ENCODE data around the gene RICTOR. TPM values are rescaled to one million over a fixed set of nuclear protein-coding genes. Genes with fewer than 3 reads are reported as not detected.

RICTOR gene
- total and polyA plus RNA-seq, 2 of the 4 experiments (the other 2 are of a cell fraction), result 4.1 to 35.7 TPM

GRCh38 chr5:38929838-38930237 lies 144.4 kb downstream of the RICTOR start:
- Histone ChIP-seq H2AFZ (replicated peaks; ENCODE audit: low read length, poor library complexity) (no peak overlapping the region), H3K4ac (ENCODE audit: low read depth, low read length) (no peak overlapping the region), H4K5ac (ENCODE audit: low read depth, low read length) (no peak overlapping the region), H4K91ac (ENCODE audit: insufficient read depth, low read depth, low read length) (no peak overlapping the region), H4K8ac (ENCODE audit: low read depth in 2 of 2, low read length in 2 of 2) (no peak overlapping the region), H3K23ac (ENCODE audit: low read depth, low read length) (no peak overlapping the region), H2BK15ac (ENCODE audit: low read depth, low read length) (no peak overlapping the region), H3K4me1 (ENCODE audit: control insufficient read depth, insufficient read depth, low read length) (peaks cover 9% of the 10 kb centered on the region), H3K27me3 (ENCODE audit: control insufficient read depth, insufficient read depth, low read length) (no peaks in the 10 kb centered on the region), H3K36me3 (ENCODE audit: control insufficient read depth, insufficient read depth, low read length) (peaks cover 56% of the 10 kb centered on the region), H3K56ac (ENCODE audit: extremely low read depth, insufficient read depth, low read length) (no peak overlapping the region), H3K27ac (ENCODE audit: insufficient read depth, low read length) (no peak overlapping the region), H2AK9ac (replicated peaks; ENCODE audit: low read depth, low read length, poor library complexity) (no peak overlapping the region), H2BK20ac (ENCODE audit: low read depth, low read length) (no peak overlapping the region), H2AK5ac (ENCODE audit: low read depth, low read length) (no peak overlapping the region), H3K4me3 (ENCODE audit: insufficient read depth, low read depth, low read length) (no peak overlapping the region), H3K18ac (ENCODE audit: low read depth, low read length) (no peak overlapping the region), H2BK120ac (ENCODE audit: low read depth, low read length) (no peak overlapping the region), H3K9ac (ENCODE audit: low read depth, low read length) (no peak overlapping the region), H3K79me1 (ENCODE audit: low read depth in 1 of 2, low read length in 2 of 2) (peaks cover 16 to 29% of the 10 kb centered on the region in 2 experiments), H3K4me2 (ENCODE audit: low read depth, low read length) (no peak overlapping the region), H3K9me1 (ENCODE audit: insufficient read depth, low read length) (peaks cover 17% of the 10 kb centered on the region), H4K20me1 (ENCODE audit: insufficient read depth, low read length) (peaks cover 15% of the 10 kb centered on the region), H3K14ac (replicated peaks; ENCODE audit: low read depth, low read length) (no peak overlapping the region), H2BK5ac (ENCODE audit: low read depth, low read length, poor library complexity, severe bottlenecking) (no peak overlapping the region), H3K9me3 (ENCODE audit: control insufficient read depth, insufficient read depth, low read length) (no peaks in the 10 kb centered on the region)
- intact Hi-C loops (cut with micrococcal nuclease), result loop anchor here (10.0 kb wide), 1 partner anchor 375 kb away; the partner anchor contains the start of gene LIFR
- in situ Hi-C loops (cut with MboI; ENCODE audit: low sequenced_read_pairs), result no loop called here
- TF ChIP-seq CHD1 (IDR thresholded peaks at IDR 0.05; ENCODE audit: low read depth, low read length) (no peak), BHLHE40 (IDR thresholded peaks at IDR 0.05; ENCODE audit: low read depth, low read length) (no peak), RAD21 (IDR thresholded peaks at IDR 0.05; ENCODE audit: low read length) (no peak), MAFK (IDR thresholded peaks at IDR 0.05; ENCODE audit: low read depth, low read length) (no peak), SMC3 (IDR thresholded peaks at IDR 0.05; ENCODE audit: low read depth, low read length) (no peak), MXI1 (IDR thresholded peaks at IDR 0.05; ENCODE audit: borderline replicate concordance, low read depth, low read length) (no peak), RCOR1 (IDR thresholded peaks at IDR 0.05; ENCODE audit: insufficient replicate concordance, low read length) (no peak), RFX5 (IDR thresholded peaks at IDR 0.05; ENCODE audit: low read depth, low read length) (no peak), USF2 (IDR thresholded peaks at IDR 0.05; ENCODE audit: low read depth, low read length) (no peak), FOS (IDR thresholded peaks at IDR 0.05; ENCODE audit: low read depth, low read length) (no peak), POLR2A (IDR thresholded peaks at IDR 0.05; ENCODE audit: low read depth, low read length) (no peak), CTCF (conservative IDR thresholded peaks at IDR 0.05; ENCODE audit: low read depth, low read length) (no peak), ELK1 (IDR thresholded peaks at IDR 0.05; ENCODE audit: borderline replicate concordance, low read depth, low read length) (no peak)
- DNase-seq (no peak), ATAC-seq (ENCODE audit: low read depth) (no peak)
- ChIA-PET POLR2A (ENCODE audit: unreplicated experiment) (no interaction called here), CTCF (no interaction called here)
- dilution Hi-C loops (cut with HindIII; ENCODE audit: low sequenced_read_pairs, unreplicated experiment), result no loop called here
- WGBS, 2 experiments (ENCODE audit: extremely low coverage in 2 of 2, insufficient read length in 1 of 2), result 0% methylated on average over 1 of the region's 2 CpGs; no CpG with 5 or more reads in 1 of the 2 experiments
- no TSS peak for BruUV-seq (replicated peaks)
